ENCODE measurements around the gene PCID2.

The PCID2 gene

GRCh38 chr13:113155982-113156655 lies 52.4 kb downstream of the PCID2 start:
- Histone ChIP-seq H3K36me3 (replicated peaks; ENCODE audit: low read depth, low read length) (no peaks in the 10 kb centered on the region), H3K9me3 (ENCODE audit: insufficient read depth, low read length) (0 out of 2 replicates have a peak, but pooled peaks cover 11% of the 10 kb centered on the region), H3K9ac (ENCODE audit: low read length) (no peak overlapping the region), H3K4me2 (ENCODE audit: low read length) (no peak overlapping the region), H2AFZ (ENCODE audit: low read depth, low read length) (no peak overlapping the region), H3K27ac (ENCODE audit: low read length) (no peak overlapping the region), H4K20me1 (ENCODE audit: insufficient read depth, low read length) (no peaks in the 10 kb centered on the region), H3K4me3 (ENCODE audit: low read length) (no peak overlapping the region), H3K79me2 (ENCODE audit: low read length) (no peaks in the 10 kb centered on the region), H3K4me1 (ENCODE audit: low read length) (peaks cover 6% of the 10 kb centered on the region), H3K27me3 (ENCODE audit: low read depth, low read length) (peaks cover 11% of the 10 kb centered on the region)
- no peak for TF ChIP-seq EZH2phosphoT487 (IDR thresholded peaks at IDR 0.05; ENCODE audit: low read depth)
- TF ChIP-seq CTCF (IDR thresholded peaks at IDR 0.05; ENCODE audit: low read depth, low read length) = no peak

GRCh38 chr13:113155201-113155600 lies 53.3 kb downstream of the PCID2 start:
- no peak for TF ChIP-seq EZH2phosphoT487 (IDR thresholded peaks at IDR 0.05; ENCODE audit: low read depth)
- no peak for TF ChIP-seq CTCF (IDR thresholded peaks at IDR 0.05; ENCODE audit: low read depth, low read length)
- 0 out of 2 replicates have a peak, but pooled peaks cover 11% of the 10 kb centered on the region for H3K9me3 ChIP-seq (ENCODE audit: insufficient read depth, low read length)
- H3K4me3 ChIP-seq (ENCODE audit: low read length) = no peak overlapping the region
- peaks cover 6% of the 10 kb centered on the region for H3K4me1 ChIP-seq (ENCODE audit: low read length)
- H3K79me2 ChIP-seq (ENCODE audit: low read length) = no peaks in the 10 kb centered on the region
- H3K36me3 ChIP-seq (replicated peaks; ENCODE audit: low read depth, low read length) = no peaks in the 10 kb centered on the region
- H3K27me3 ChIP-seq (ENCODE audit: low read depth, low read length) = peaks cover 9% of the 10 kb centered on the region
- H3K4me2 ChIP-seq (ENCODE audit: low read length) = no peak overlapping the region
- no peak overlapping the region for H3K9ac ChIP-seq (ENCODE audit: low read length)
- no peak overlapping the region for H2AFZ ChIP-seq (ENCODE audit: low read depth, low read length)
- H3K27ac ChIP-seq (ENCODE audit: low read length) = no peak overlapping the region
- no peaks in the 10 kb centered on the region for H4K20me1 ChIP-seq (ENCODE audit: insufficient read depth, low read length)

- peak overlapping the region; percentile 30; the same call in 1 of the 2 replicates for H3K9ac ChIP-seq (ENCODE audit: low read length)
These were observed 54.4 kb downstream of the PCID2 start for GRCh38 chr13:113153810-113154748.

More at GRCh38 chr13:113153810-113154748, 54.4 kb downstream of the PCID2 start:
- H3K4me3 ChIP-seq (ENCODE audit: low read length) = peak overlapping the region; percentile 73
- H3K27ac ChIP-seq (ENCODE audit: low read length) = no peak overlapping the region
- H3K79me2 ChIP-seq (ENCODE audit: low read length) = no peaks in the 10 kb centered on the region
- peaks cover 9% of the 10 kb centered on the region for H3K27me3 ChIP-seq (ENCODE audit: low read depth, low read length)
- H2AFZ ChIP-seq (ENCODE audit: low read depth, low read length) = peak overlapping the region; percentile 74
- no peak for TF ChIP-seq EZH2phosphoT487 (IDR thresholded peaks at IDR 0.05; ENCODE audit: low read depth)
- TF ChIP-seq CTCF (IDR thresholded peaks at IDR 0.05; ENCODE audit: low read depth, low read length) = no peak
- H3K36me3 ChIP-seq (replicated peaks; ENCODE audit: low read depth, low read length) = no peaks in the 10 kb centered on the region
- H3K4me1 ChIP-seq (ENCODE audit: low read length) = peaks cover 6% of the 10 kb centered on the region
- no peaks in the 10 kb centered on the region for H4K20me1 ChIP-seq (ENCODE audit: insufficient read depth, low read length)
- H3K9me3 ChIP-seq (ENCODE audit: insufficient read depth, low read length) = 0 out of 2 replicates have a peak, but pooled peaks cover 11% of the 10 kb centered on the region
- H3K4me2 ChIP-seq (ENCODE audit: low read length) = peak overlapping the region; percentile 89
